Measurements from ENCODE around the gene CDK10.
A peak's percentile ranks its signal among the peaks of the same experiment; 100 is the strongest.

The CDK10 gene

DNA sequence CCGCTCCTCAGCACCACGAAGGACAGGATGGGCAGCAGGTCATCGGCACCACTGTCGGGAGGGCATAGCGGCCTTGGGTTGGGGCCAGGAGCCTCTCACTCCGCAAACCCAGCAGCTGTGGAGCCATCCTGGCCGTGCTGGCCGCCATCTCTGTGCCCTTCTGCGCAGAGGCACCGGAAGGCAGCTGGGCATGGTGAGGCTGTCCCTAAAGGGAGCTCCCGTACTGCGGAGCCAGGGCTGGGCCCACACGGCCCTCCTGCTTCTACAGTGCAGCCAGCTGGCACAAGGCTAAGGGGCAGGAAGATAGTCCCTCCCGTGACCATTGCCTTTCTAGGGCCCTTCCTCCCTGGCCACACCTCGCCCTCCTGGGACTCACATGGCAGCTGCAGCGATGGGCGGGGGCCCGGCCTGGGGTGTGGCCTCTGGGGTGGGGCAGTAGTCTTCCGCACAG lies 22.0 kb downstream of the CDK10 start:
- H3K27me3 ChIP-seq (ENCODE audit: insufficient read depth, low read length, poor library complexity), result no peaks in the 10 kb centered on the region
- no peak overlapping the region for H3K56ac ChIP-seq (ENCODE audit: low read length)
- no peak overlapping the region for H4K8ac ChIP-seq (ENCODE audit: low read depth, low read length)
- no peak overlapping the region for H3K4ac ChIP-seq (ENCODE audit: low read depth, low read length)
- H3K27ac ChIP-seq (ENCODE audit: low read depth, low read length), result no peak overlapping the region
- H2BK15ac ChIP-seq (replicated peaks; ENCODE audit: low read depth), result no peak overlapping the region
- no peaks in the 10 kb centered on the region for H3K79me1 ChIP-seq (ENCODE audit: low read length)
- no peak overlapping the region for H3K4me2 ChIP-seq (ENCODE audit: low read length)
- H3K4me3 ChIP-seq (ENCODE audit: low read length), result no peak overlapping the region
- no peaks in the 10 kb centered on the region for H3K79me2 ChIP-seq (ENCODE audit: control insufficient read depth, insufficient read depth, low read length)
- H2BK5ac ChIP-seq (ENCODE audit: low read length), result no peak overlapping the region
- no peaks in the 10 kb centered on the region for H3K36me3 ChIP-seq (ENCODE audit: control insufficient read depth, insufficient read depth, low read length)
- no CpG with 5 or more reads among the region's 19 CpGs for WGBS (ENCODE audit: extremely low coverage, insufficient coverage, low lambda C conversion rate)
- no peak overlapping the region for H2AK5ac ChIP-seq (ENCODE audit: low read length)
- H3K18ac ChIP-seq (ENCODE audit: low read length), result no peak overlapping the region
- no peaks in the 10 kb centered on the region for H3K4me1 ChIP-seq (ENCODE audit: control insufficient read depth, low read depth, low read length)
- H4K5ac ChIP-seq (ENCODE audit: low read length), result no peak overlapping the region
- no peak overlapping the region for H3K23ac ChIP-seq (ENCODE audit: low read length)
- no peak overlapping the region for H2BK120ac ChIP-seq (ENCODE audit: low read depth, low read length)
- no peak overlapping the region for H3K9ac ChIP-seq (ENCODE audit: low read length)
- DNase-seq, result no peak

DNA sequence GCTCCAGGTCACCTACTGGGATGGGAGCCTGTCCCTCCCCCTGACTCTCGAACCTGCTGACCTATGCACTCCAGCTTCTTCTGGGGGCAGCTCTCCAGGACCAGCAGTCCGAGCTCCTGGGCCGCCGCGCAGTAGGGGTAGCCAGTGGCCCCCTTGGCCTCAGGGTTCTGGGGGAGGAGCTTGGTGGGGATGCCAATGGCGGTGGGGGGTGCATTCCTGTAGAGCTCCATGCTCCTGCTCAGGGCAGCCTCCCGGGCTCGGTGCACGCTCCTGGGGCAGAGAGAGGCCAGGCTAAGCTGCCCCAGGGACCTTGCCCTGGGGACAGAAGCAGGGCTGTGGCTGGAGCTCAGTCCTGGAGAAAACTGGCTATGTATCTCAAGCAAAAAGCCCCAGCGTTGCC lies 22.7 kb downstream of the CDK10 start:
- WGBS (ENCODE audit: extremely low coverage, insufficient coverage, low lambda C conversion rate), result no CpG with 5 or more reads among the region's 10 CpGs
- no peak overlapping the region for H3K56ac ChIP-seq (ENCODE audit: low read length)
- no peaks in the 10 kb centered on the region for H3K79me1 ChIP-seq (ENCODE audit: low read length)
- H4K5ac ChIP-seq (ENCODE audit: low read length), result no peak overlapping the region
- no peak overlapping the region for H3K18ac ChIP-seq (ENCODE audit: low read length)
- H3K4me3 ChIP-seq (ENCODE audit: low read length), result no peak overlapping the region
- H3K79me2 ChIP-seq (ENCODE audit: control insufficient read depth, insufficient read depth, low read length), result no peaks in the 10 kb centered on the region
- H2BK15ac ChIP-seq (replicated peaks; ENCODE audit: low read depth), result no peak overlapping the region
- H4K8ac ChIP-seq (ENCODE audit: low read depth, low read length), result no peak overlapping the region
- H3K27me3 ChIP-seq (ENCODE audit: insufficient read depth, low read length, poor library complexity), result no peaks in the 10 kb centered on the region
- H2BK120ac ChIP-seq (ENCODE audit: low read depth, low read length), result no peak overlapping the region
- peak; percentile 56 for DNase-seq
- H2BK5ac ChIP-seq (ENCODE audit: low read length), result no peak overlapping the region
- H2AK5ac ChIP-seq (ENCODE audit: low read length), result no peak overlapping the region
- H3K4me2 ChIP-seq (ENCODE audit: low read length), result no peak overlapping the region
- H3K27ac ChIP-seq (ENCODE audit: low read depth, low read length), result no peak overlapping the region
- H3K4me1 ChIP-seq (ENCODE audit: control insufficient read depth, low read depth, low read length), result no peaks in the 10 kb centered on the region
- H3K4ac ChIP-seq (ENCODE audit: low read depth, low read length), result no peak overlapping the region
- no peak overlapping the region for H3K9ac ChIP-seq (ENCODE audit: low read length)
- H3K23ac ChIP-seq (ENCODE audit: low read length), result no peak overlapping the region
- no peaks in the 10 kb centered on the region for H3K36me3 ChIP-seq (ENCODE audit: control insufficient read depth, insufficient read depth, low read length)

DNA sequence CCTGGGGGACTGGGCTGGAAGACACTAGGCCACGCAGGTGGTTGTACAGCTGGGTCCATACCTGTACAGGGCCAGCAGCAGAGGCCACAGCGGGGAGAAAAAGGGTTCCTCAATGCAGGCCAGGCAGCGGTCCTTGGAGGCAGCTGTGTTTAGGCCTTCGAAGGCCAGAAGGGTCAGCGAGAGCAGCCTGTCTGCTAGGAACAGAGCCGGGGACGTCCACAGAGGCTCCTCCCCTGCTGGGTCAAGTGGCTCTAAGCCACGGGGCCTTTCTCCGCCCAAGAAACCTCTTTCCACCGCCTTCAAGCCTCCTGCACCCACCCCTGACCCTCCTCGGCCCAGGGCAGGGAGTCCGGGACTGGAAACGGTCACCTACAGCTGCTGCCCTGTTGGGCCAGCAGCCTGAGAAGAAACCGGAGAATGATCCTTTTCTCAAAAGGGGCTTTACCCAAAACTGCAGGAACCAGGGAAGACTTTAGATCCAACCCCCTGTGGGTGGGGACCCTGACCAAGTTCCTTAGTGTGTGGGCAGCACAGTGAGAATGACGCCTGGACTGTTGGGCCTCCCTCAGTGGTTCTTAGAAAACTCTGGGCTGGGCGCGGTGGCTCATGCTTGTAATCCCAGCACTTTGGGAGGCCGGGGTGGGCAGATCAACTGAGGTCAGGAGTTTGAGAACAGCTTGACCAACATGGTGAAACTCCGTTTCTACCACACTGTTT lies 23.4 kb downstream of the CDK10 start:
- Histone ChIP-seq H2AK5ac (ENCODE audit: low read length) (no peak overlapping the region), H2BK5ac (ENCODE audit: low read length) (no peak overlapping the region), H3K79me2 (ENCODE audit: control insufficient read depth, insufficient read depth, low read length) (no peaks in the 10 kb centered on the region), H3K4ac (ENCODE audit: low read depth, low read length) (no peak overlapping the region), H4K8ac (ENCODE audit: low read depth, low read length) (no peak overlapping the region), H3K56ac (ENCODE audit: low read length) (no peak overlapping the region), H3K9ac (ENCODE audit: low read length) (no peak overlapping the region), H3K4me2 (ENCODE audit: low read length) (no peak overlapping the region), H3K79me1 (ENCODE audit: low read length) (no peaks in the 10 kb centered on the region), H3K36me3 (ENCODE audit: control insufficient read depth, insufficient read depth, low read length) (no peaks in the 10 kb centered on the region), H3K23ac (ENCODE audit: low read length) (no peak overlapping the region), H3K4me3 (ENCODE audit: low read length) (no peak overlapping the region), H3K4me1 (ENCODE audit: control insufficient read depth, low read depth, low read length) (no peaks in the 10 kb centered on the region), H3K27me3 (ENCODE audit: insufficient read depth, low read length, poor library complexity) (no peaks in the 10 kb centered on the region), H3K27ac (ENCODE audit: low read depth, low read length) (no peak overlapping the region), H2BK120ac (ENCODE audit: low read depth, low read length) (no peak overlapping the region), H2BK15ac (replicated peaks; ENCODE audit: low read depth) (no peak overlapping the region), H3K18ac (ENCODE audit: low read length) (no peak overlapping the region), H4K5ac (ENCODE audit: low read length) (no peak overlapping the region)
- no CpG with 5 or more reads among the region's 19 CpGs for WGBS (ENCODE audit: extremely low coverage, insufficient coverage, low lambda C conversion rate)
- DNase-seq, result no peak

DNA sequence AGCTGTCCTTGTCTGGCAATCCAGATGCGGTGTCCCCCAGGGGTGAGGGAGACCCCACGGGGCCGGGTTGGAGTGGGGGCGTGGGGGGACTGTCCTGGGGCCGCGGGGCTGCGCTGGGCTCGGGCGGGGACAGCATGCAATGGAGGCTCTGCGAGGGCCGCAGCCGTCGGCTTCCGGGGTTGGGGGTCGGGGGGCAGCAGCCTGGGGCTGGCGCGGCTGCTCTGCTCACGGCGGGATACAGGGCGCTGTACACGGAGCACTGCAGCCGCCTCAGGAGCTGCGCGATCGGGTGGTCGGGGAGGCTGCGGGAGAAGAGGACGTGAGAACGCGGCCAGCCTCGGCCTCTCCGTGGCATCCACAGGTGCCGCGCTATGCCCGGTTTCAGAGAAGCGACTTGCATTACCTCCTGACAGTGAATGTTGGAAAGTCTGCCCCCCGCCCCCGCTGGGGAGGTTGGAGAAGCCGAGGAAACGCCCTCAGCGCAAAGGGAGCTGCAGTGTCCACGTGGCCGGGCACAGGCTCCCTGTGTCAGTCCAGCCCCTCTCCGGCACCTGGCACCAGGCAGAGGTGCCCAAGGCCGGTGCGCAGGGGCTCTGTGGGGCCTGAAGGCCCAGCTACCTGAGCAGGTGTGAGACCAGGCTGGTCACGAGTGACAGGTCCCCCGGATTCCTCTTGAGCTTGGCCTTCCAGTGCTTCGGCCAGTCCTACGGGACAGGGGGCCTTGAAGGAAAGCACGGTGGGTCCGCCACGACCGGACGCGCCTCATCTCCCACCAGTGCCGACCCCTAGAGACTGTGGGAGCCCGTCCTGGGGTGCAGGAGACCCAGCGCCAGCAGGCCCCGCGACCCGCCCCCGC lies 24.4 kb downstream of the CDK10 start:
- Histone ChIP-seq H3K56ac (ENCODE audit: low read length) (no peak overlapping the region), H3K4me1 (ENCODE audit: control insufficient read depth, low read depth, low read length) (no peaks in the 10 kb centered on the region), H3K27ac (ENCODE audit: low read depth, low read length) (no peak overlapping the region), H2AK5ac (ENCODE audit: low read length) (no peak overlapping the region), H3K79me1 (ENCODE audit: low read length) (no peaks in the 10 kb centered on the region), H2BK15ac (replicated peaks; ENCODE audit: low read depth) (no peak overlapping the region), H3K27me3 (ENCODE audit: insufficient read depth, low read length, poor library complexity) (no peaks in the 10 kb centered on the region), H3K4ac (ENCODE audit: low read depth, low read length) (no peak overlapping the region), H4K5ac (ENCODE audit: low read length) (no peak overlapping the region), H2BK120ac (ENCODE audit: low read depth, low read length) (no peak overlapping the region), H2BK5ac (ENCODE audit: low read length) (no peak overlapping the region), H3K9ac (ENCODE audit: low read length) (no peak overlapping the region), H3K4me2 (ENCODE audit: low read length) (no peak overlapping the region), H3K36me3 (ENCODE audit: control insufficient read depth, insufficient read depth, low read length) (no peaks in the 10 kb centered on the region), H3K79me2 (ENCODE audit: control insufficient read depth, insufficient read depth, low read length) (no peaks in the 10 kb centered on the region), H3K4me3 (ENCODE audit: low read length) (no peak overlapping the region), H4K8ac (ENCODE audit: low read depth, low read length) (no peak overlapping the region), H3K18ac (ENCODE audit: low read length) (no peak overlapping the region), H3K23ac (ENCODE audit: low read length) (no peak overlapping the region)
- no CpG with 5 or more reads among the region's 63 CpGs for WGBS (ENCODE audit: extremely low coverage, insufficient coverage, low lambda C conversion rate)
- peak; percentile 16 for DNase-seq

DNA sequence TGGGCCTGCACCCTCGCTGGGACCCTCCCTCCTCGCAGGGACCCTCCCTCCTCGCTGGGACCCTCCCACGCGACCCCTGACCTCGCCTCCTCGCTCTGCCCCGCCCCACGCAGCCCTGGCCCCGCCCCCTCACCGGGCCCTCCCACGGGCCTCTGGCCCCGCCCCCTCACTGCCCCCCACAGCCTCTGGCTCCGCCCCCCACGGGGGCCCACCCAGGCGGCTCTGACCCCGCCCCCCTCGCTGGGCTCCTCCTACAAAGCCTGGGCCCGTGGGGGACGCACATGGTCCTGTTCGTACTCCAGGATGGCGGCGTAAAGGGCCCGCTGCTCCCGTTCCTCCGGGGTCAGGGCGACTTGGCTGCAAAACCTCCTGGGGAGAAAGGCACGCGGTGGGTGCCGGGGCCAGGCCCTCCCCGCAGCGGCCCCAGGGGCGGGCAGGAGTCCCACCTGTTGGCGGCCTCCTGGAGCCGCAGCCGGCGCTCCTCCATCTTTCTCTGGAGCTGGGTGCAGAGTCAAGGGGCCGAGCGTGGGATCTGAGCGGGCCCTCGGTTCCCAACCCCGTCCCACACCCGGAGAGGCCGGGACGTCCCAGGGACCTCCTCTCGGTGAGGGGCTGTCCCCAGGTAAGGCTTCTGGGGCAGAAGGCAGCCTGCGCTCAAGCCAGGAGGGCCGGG lies 25.2 kb downstream of the CDK10 start:
- H2AK5ac ChIP-seq (ENCODE audit: low read length), result no peak overlapping the region
- no peak overlapping the region for H2BK120ac ChIP-seq (ENCODE audit: low read depth, low read length)
- H3K79me2 ChIP-seq (ENCODE audit: control insufficient read depth, insufficient read depth, low read length), result no peaks in the 10 kb centered on the region
- H2BK5ac ChIP-seq (ENCODE audit: low read length), result no peak overlapping the region
- peak overlapping the region; percentile 88 for H3K9ac ChIP-seq (ENCODE audit: low read length)
- WGBS (ENCODE audit: extremely low coverage, insufficient coverage, low lambda C conversion rate), result no CpG with 5 or more reads among the region's 48 CpGs
- H3K56ac ChIP-seq (ENCODE audit: low read length), result peak overlapping the region; percentile 93
- peak overlapping the region; percentile 3 for H3K4me2 ChIP-seq (ENCODE audit: low read length)
- peak; percentile 72 for DNase-seq
- no peak overlapping the region for H3K27ac ChIP-seq (ENCODE audit: low read depth, low read length)
- H3K79me1 ChIP-seq (ENCODE audit: low read length), result no peaks in the 10 kb centered on the region
- H3K4me3 ChIP-seq (ENCODE audit: low read length), result peak overlapping the region; percentile 66
- no peak overlapping the region for H4K8ac ChIP-seq (ENCODE audit: low read depth, low read length)
- H4K5ac ChIP-seq (ENCODE audit: low read length), result no peak overlapping the region
- no peaks in the 10 kb centered on the region for H3K36me3 ChIP-seq (ENCODE audit: control insufficient read depth, insufficient read depth, low read length)
- no peaks in the 10 kb centered on the region for H3K4me1 ChIP-seq (ENCODE audit: control insufficient read depth, low read depth, low read length)
- no peaks in the 10 kb centered on the region for H3K27me3 ChIP-seq (ENCODE audit: insufficient read depth, low read length, poor library complexity)
- no peak overlapping the region for H3K4ac ChIP-seq (ENCODE audit: low read depth, low read length)
- no peak overlapping the region for H3K23ac ChIP-seq (ENCODE audit: low read length)
- no peak overlapping the region for H2BK15ac ChIP-seq (replicated peaks; ENCODE audit: low read depth)
- H3K18ac ChIP-seq (ENCODE audit: low read length), result peak overlapping the region; percentile 13
